Caco-2 (cell line): ENCODE measurements around the gene ZNF648. TPM values are rescaled to one million over a fixed set of nuclear protein-coding genes. Genes with fewer than 3 reads are reported as not detected.

ENCODE experiments used
- BruUV-seq: library from RNA; stranded (reverse); fragments of 400-500 nt; replicated peaks from 2 replicates; lab custom pipeline; 2021; lab: Mats Ljungman, UMichigan
- CTCF ChIA-PET: fragments of 300-600 bp; sonication (Branson Sonifier 250); formaldehyde crosslinking; loops from one replicate; lab custom pipeline; 2022; ENCODE audit warnings: antibody characterized with exemption; lab: Charles Lee
- POLR2A ChIA-PET: fragments of 300-600 bp; sonication (Branson Sonifier 250); formaldehyde crosslinking; loops from one replicate; lab custom pipeline; 2022; ENCODE audit warnings: antibody characterized with exemption; lab: Charles Lee
- DNase-seq, 2 experiments: peaks; one replicate each; pipeline versions ENCODE4 v3.0.0 to v3.0.0-alpha.2; 2020 to 2022
- H3K27me3 ChIP-seq: replicated peaks from 2 replicates; pipeline ENCODE4 v1.6.0; 2011; ENCODE audit warnings: low read length; ENCODE audit not compliant: control insufficient read depth, insufficient read depth
- H3K36me3 ChIP-seq: 2 replicates; pipeline ENCODE4 v1.5.1; 2011; ENCODE audit warnings: low read length; ENCODE audit not compliant: control insufficient read depth, insufficient read depth
- H3K4me1 ChIP-seq: fragments of 250-450 bp; sonication (Bioruptor Pico); 2 replicates; pipeline ENCODE4 v1.5.1; 2020; ENCODE audit warnings: mild to moderate bottlenecking
- H3K4me3 ChIP-seq: 2 replicates; pipeline ENCODE4 v1.5.1; 2011; ENCODE audit warnings: low read depth, mild to moderate bottlenecking, control low read depth, low read length
- H3K9me3 ChIP-seq: fragments of 250-450 bp; sonication (Bioruptor Pico); 2 replicates; pipeline ENCODE4 v1.5.1; 2020; ENCODE audit warnings: mild to moderate bottlenecking, moderate library complexity
- H3K27ac Mint-ChIP-seq: one replicate; pipeline ENCODE4 v1.8.0; 2022; ENCODE audit warnings: mixed read lengths; ENCODE audit not compliant: unreplicated experiment
- H3K27me3 Mint-ChIP-seq: one replicate; pipeline ENCODE4 v1.8.0; 2022; ENCODE audit warnings: mixed read lengths; ENCODE audit not compliant: insufficient read depth, unreplicated experiment
- H3K36me3 Mint-ChIP-seq: one replicate; pipeline ENCODE4 v1.8.0; 2022; ENCODE audit warnings: mild to moderate bottlenecking, mixed read lengths; ENCODE audit not compliant: insufficient read depth, unreplicated experiment
- H3K4me1 Mint-ChIP-seq: one replicate; pipeline ENCODE4 v1.8.0; 2022; ENCODE audit warnings: low read depth, mixed read lengths; ENCODE audit not compliant: unreplicated experiment
- H3K4me3 Mint-ChIP-seq: one replicate; pipeline ENCODE4 v1.8.0; 2022; ENCODE audit warnings: mild to moderate bottlenecking, moderate library complexity, mixed read lengths; ENCODE audit not compliant: unreplicated experiment
- H3K9me3 Mint-ChIP-seq: one replicate; pipeline ENCODE4 v1.8.0; 2022; ENCODE audit warnings: mixed read lengths; ENCODE audit not compliant: unreplicated experiment
- CTCF ChIP-seq, 2 experiments: fragments of 200-600 bp in 1 of 2; IDR thresholded peaks; 1 replicate in 1 of 2; 2 replicates in 1 of 2; pipeline versions ENCODE4 v1.5.1 to v1.8.0; 2011 to 2022; ENCODE audit warnings: antibody characterized with exemption in 1 of 2, control low read depth in 1 of 2, inconsistent platforms in 1 of 2, low read depth in 1 of 2, low read length in 1 of 2, mild to moderate bottlenecking in 1 of 2, moderate library complexity in 1 of 2; ENCODE audit not compliant: insufficient read depth in 1 of 2, severe bottlenecking in 1 of 2, unreplicated experiment in 1 of 2
- intact Hi-C: fragments of 100-400 bp; cut with micrococcal nuclease; formaldehyde crosslinking; loops from one replicate; pipeline ENCODE4 v1.10.0; 2022; ENCODE audit not compliant: unreplicated experiment
- total RNA-seq: library from RNA; stranded (reverse); gene quantifications from 2 replicates; pipeline ENCODE4 v1.2.3, GENCODE V29; 2022

The ZNF648 gene
- total RNA-seq, 1 experiment from 2014 or later = not detected

DNA sequence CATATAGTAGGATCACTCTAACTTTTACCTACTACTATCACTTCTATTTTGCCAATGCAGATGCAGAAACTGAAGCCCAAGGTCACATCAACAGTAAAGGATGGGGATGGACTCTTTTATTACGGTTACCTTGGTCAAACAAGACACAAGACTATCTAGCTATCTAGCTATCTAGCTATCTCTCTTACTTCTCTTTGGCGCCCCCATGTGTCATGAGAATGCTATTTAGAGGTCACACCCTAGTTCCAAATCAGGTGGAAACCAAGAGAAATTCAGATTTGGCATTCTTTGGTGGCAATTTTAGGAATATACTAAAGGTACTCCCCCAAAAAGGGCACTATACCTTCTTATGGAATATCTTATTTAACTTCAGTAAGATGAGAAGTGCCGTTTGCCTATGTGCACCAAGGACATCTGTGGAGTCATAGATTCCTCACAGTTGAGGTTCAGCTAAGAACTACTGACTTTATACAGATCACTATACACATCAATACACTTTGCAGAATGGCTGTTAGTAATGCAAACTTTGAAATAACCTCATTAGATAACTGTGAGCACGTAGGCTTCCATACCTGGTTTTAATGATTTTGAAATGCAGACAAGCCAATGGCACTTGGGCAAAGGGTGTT is 6.7 kb downstream of the ZNF648 start:
- Mint-ChIP-seq H3K36me3 (no peaks in the 10 kb centered on the region), H3K27ac (no peak overlapping the region), H3K4me1 (no peaks in the 10 kb centered on the region), H3K4me3 (no peak overlapping the region), H3K27me3 (no peaks in the 10 kb centered on the region), H3K9me3 (no peaks in the 10 kb centered on the region)
- intact Hi-C loops = no loop called here
- Histone ChIP-seq H3K36me3 (no peaks in the 10 kb centered on the region), H3K4me3 (no peak overlapping the region), H3K9me3 (no peaks in the 10 kb centered on the region), H3K4me1 (no peaks in the 10 kb centered on the region), H3K27me3 (no peaks in the 10 kb centered on the region; the same call in 1 of the 2 replicates)
- no TSS peak for BruUV-seq
- ChIA-PET POLR2A (interaction anchor here (0.5 kb wide), 1 partner anchor 337 kb away, joined by 3 read pairs; the partner anchor contains the start of gene GLUL), CTCF (interaction anchor here (0.5 to 1.2 kb wide), 6 partner anchors 14 to 576 kb away, joined by 3 to 12 read pairs (median 4); no protein-coding TSS in a partner anchor)
- TF ChIP-seq CTCF (IDR thresholded peaks at IDR 0.05; ENCODE audit: insufficient read depth in 1 of 2, low read depth in 1 of 2, low read length in 1 of 2, severe bottlenecking in 1 of 2, unreplicated experiment in 1 of 2) = peak; percentile 32 to 45
- peak in 1 of 2 experiments; percentile 64 for DNase-seq

DNA sequence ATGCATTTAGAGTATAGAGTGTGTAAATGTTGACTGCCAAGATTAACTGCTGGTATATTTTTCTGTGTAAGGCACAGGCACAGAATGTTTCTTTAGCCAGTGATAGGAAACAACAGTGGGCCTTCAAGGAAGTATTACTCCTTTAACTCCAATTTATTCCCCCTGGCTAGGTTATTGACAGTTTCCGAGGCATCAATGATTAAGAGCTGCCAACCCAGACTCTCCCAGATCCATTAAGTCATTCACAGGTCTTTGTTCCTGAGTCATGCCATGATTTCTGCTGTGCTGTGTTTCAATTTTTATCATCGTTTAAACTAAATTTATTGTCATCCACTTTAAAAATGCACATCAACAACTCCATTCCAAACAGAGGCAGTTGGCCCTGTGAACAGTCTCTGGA is 9.2 kb downstream of the ZNF648 start:
- intact Hi-C loops = no loop called here
- H3K9me3 ChIP-seq = 0 out of 2 replicates have a peak, but pooled peaks cover under 1% of the 10 kb centered on the region
- H3K9me3 Mint-ChIP-seq = peaks cover 10% of the 10 kb centered on the region
- POLR2A ChIA-PET = no interaction called here
- CTCF ChIA-PET = interaction anchor here (1.6 kb wide), 1 partner anchor 29 kb away, joined by 3 read pairs; no protein-coding TSS in a partner anchor
- H3K27me3 Mint-ChIP-seq = no peaks in the 10 kb centered on the region
- no peaks in the 10 kb centered on the region for H3K4me1 Mint-ChIP-seq
- TF ChIP-seq CTCF (IDR thresholded peaks at IDR 0.05; ENCODE audit: insufficient read depth in 1 of 2, low read depth in 1 of 2, low read length in 1 of 2, severe bottlenecking in 1 of 2, unreplicated experiment in 1 of 2) = no peak
- H3K4me1 ChIP-seq = no peaks in the 10 kb centered on the region
- no peak overlapping the region for H3K27ac Mint-ChIP-seq
- H3K4me3 ChIP-seq = no peak overlapping the region
- H3K4me3 Mint-ChIP-seq = no peak overlapping the region
- no peaks in the 10 kb centered on the region; the same call in 1 of the 2 replicates for H3K27me3 ChIP-seq
- no peak for DNase-seq
- H3K36me3 Mint-ChIP-seq = no peaks in the 10 kb centered on the region
- no TSS peak for BruUV-seq
- no peaks in the 10 kb centered on the region for H3K36me3 ChIP-seq

DNA sequence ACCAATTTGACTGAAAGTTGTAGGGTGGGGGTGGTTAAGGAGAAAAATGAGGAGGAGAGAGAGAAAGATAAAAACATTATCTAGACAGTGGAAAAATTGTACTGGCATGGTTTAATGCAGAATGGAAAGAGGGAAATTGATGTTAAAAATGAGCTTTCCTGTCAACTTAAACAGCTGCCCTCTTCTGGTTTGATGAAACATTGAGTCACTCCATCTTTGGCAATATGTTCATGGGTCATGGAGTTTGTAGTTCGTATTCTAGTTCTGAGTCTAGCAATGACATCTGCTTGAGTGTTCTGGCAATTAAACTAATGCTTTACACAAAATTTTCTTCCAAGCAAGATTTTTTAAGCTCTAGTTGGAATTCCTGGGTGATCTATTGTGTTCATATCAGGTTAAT is 9.6 kb downstream of the ZNF648 start:
- ChIA-PET CTCF (interaction anchor here (1.6 kb wide), 1 partner anchor 29 kb away, joined by 3 read pairs; no protein-coding TSS in a partner anchor), POLR2A (no interaction called here)
- H3K4me3 ChIP-seq = no peak overlapping the region
- Mint-ChIP-seq H3K4me1 (no peaks in the 10 kb centered on the region), H3K27ac (no peak overlapping the region), H3K4me3 (no peak overlapping the region), H3K9me3 (peaks cover 14% of the 10 kb centered on the region), H3K27me3 (no peaks in the 10 kb centered on the region), H3K36me3 (peaks cover under 1% of the 10 kb centered on the region)
- peaks cover 4% of the 10 kb centered on the region for H3K9me3 ChIP-seq
- no TSS peak for BruUV-seq
- TF ChIP-seq CTCF (IDR thresholded peaks at IDR 0.05; ENCODE audit: insufficient read depth in 1 of 2, low read depth in 1 of 2, low read length in 1 of 2, severe bottlenecking in 1 of 2, unreplicated experiment in 1 of 2) = no peak
- H3K4me1 ChIP-seq = no peaks in the 10 kb centered on the region
- H3K27me3 ChIP-seq = no peaks in the 10 kb centered on the region; the same call in 1 of the 2 replicates
- no peak for DNase-seq
- intact Hi-C loops = no loop called here
- H3K36me3 ChIP-seq = no peaks in the 10 kb centered on the region
